Fibroblast of the aortic adventitia (primary cell): ENCODE data around the gene AOAH. TPM values are rescaled to one million over a fixed set of nuclear protein-coding genes. Genes with fewer than 3 reads are reported as not detected.
"Not testable (repeated sequence)": the region's sequence is repeated elsewhere in the genome, so short reads cannot be mapped to it uniquely, and the experiment has no call there.

Experiments used
- DNase-seq: peaks from one replicate; pipeline ENCODE4 v3.0.0-alpha.2; 2010; ENCODE audit warnings: low read depth
- H3K4me3 ChIP-seq: 2 replicates; pipeline ENCODE4 v1.5.1; 2011; ENCODE audit warnings: low read depth, mild to moderate bottlenecking, control low read depth, low read length, moderate library complexity
- CTCF ChIP-seq: IDR thresholded peaks from 2 replicates; pipeline ENCODE4 v1.5.1; 2011; ENCODE audit warnings: mild to moderate bottlenecking, low read length, control low read depth, inconsistent platforms; ENCODE audit not compliant: insufficient read depth
- total RNA-seq: library from RNA; depleted of rRNA; stranded (reverse); fragments of >200 nt; gene quantifications from 2 replicates; pipeline ENCODE4 v1.2.3, GENCODE V29; 2012; ENCODE audit warnings: low replicate concordance

The AOAH gene
- total RNA-seq, 1 donor, result not detected

- H3K4me3 ChIP-seq, result no peak overlapping the region
- TF ChIP-seq CTCF, result no peak
- no peak for DNase-seq
Measured at GRCh38 chr7:36496576-36496975, 227.7 kb downstream of the AOAH start.

GRCh38 chr7:36491317-36491716 is 233.0 kb downstream of the AOAH start:
- no peak overlapping the region for H3K4me3 ChIP-seq
- DNase-seq, result no peak
- no peak for TF ChIP-seq CTCF

- TF ChIP-seq CTCF, result no peak
- peak; percentile 55 for DNase-seq
Measured at GRCh38 chr7:36490419-36490830, 233.9 kb downstream of the AOAH start.

GRCh38 chr7:36488672-36489071 is 235.6 kb downstream of the AOAH start:
- not testable (repeated sequence) for H3K4me3 ChIP-seq, DNase-seq

More at GRCh38 chr7:36490419-36490830, 233.9 kb downstream of the AOAH start:
- no peak overlapping the region for H3K4me3 ChIP-seq

- peak; percentile 82 for TF ChIP-seq CTCF
- no peak overlapping the region for H3K4me3 ChIP-seq
- peak; percentile 79 for DNase-seq
Measured at GRCh38 chr7:36487756-36488336, 236.4 kb downstream of the AOAH start.

GRCh38 chr7:36486336-36486735 is 238.0 kb downstream of the AOAH start:
- DNase-seq, result no peak
- TF ChIP-seq CTCF, result no peak

GRCh38 chr7:36484265-36484664 is 240.0 kb downstream of the AOAH start:
- TF ChIP-seq CTCF, result no peak
- DNase-seq, result no peak
- no peak overlapping the region for H3K4me3 ChIP-seq

More at GRCh38 chr7:36486336-36486735, 238.0 kb downstream of the AOAH start:
- H3K4me3 ChIP-seq, result no peak overlapping the region

GRCh38 chr7:36483853-36484252 is 240.4 kb downstream of the AOAH start:
- DNase-seq, H3K4me3 ChIP-seq: not testable (repeated sequence)
